CD4-positive, alpha-beta T cell (primary cell): ENCODE measurements around the gene TMC7. TPM values are rescaled to one million over a fixed set of nuclear protein-coding genes. Genes with fewer than 3 reads are reported as not detected.

Experiments
- ATAC-seq: fragments of 200-7000 bp; cut with Tn5 transposase; one replicate; pipeline ENCODE4 v1.10.0; 2022; ENCODE audit warnings: mild to moderate bottlenecking; ENCODE audit not compliant: poor library complexity
- CTCF ChIA-PET: fragments of 350-600 bp; sonication (Branson Sonifier 250); formaldehyde crosslinking; loops from one replicate; lab custom pipeline; 2021; ENCODE audit warnings: antibody characterized with exemption, inconsistent platforms; lab: Charles Lee
- POLR2A ChIA-PET: fragments of 350-600 bp; sonication (Branson Sonifier 250); formaldehyde crosslinking; loops from one replicate; lab custom pipeline; 2021; ENCODE audit warnings: antibody characterized with exemption, inconsistent platforms; lab: Charles Lee
- DNase-seq, 14 experiments: peaks; one replicate each; pipeline ENCODE4 v3.0.0-alpha.2; 2013 to 2020; ENCODE audit warnings: mixed read lengths in 2 of 14
- H3K27ac ChIP-seq, 2 donors: one replicate each; pipeline versions ENCODE4 v1.5.1 to v1.7.0; 2013; ENCODE audit warnings: low read length in 2 of 2, low read depth in 1 of 2, mild to moderate bottlenecking in 1 of 2
- H3K27me3 ChIP-seq, 2 experiments: 1 replicate in 1 of 2; 2 replicates in 1 of 2; pipeline versions ENCODE4 v1.6.1 to v1.7.0; 2013; ENCODE audit warnings: low read length in 2 of 2, control low read depth in 1 of 2, mild to moderate bottlenecking in 1 of 2, moderate library complexity in 1 of 2; ENCODE audit not compliant: insufficient read depth in 2 of 2, control insufficient read depth in 1 of 2
- H3K36me3 ChIP-seq: one replicate; pipeline ENCODE4 v1.6.1; 2013; ENCODE audit warnings: low read length, control low read depth; ENCODE audit not compliant: insufficient read depth
- H3K4me1 ChIP-seq: one replicate; pipeline ENCODE4 v1.6.1; 2013; ENCODE audit warnings: low read length, control low read depth; ENCODE audit not compliant: insufficient read depth
- H3K4me3 ChIP-seq: one replicate; pipeline ENCODE4 v1.5.1; 2013; ENCODE audit warnings: mild to moderate bottlenecking, low read length, moderate library complexity
- H3K9me3 ChIP-seq, 2 experiments: 1 replicate in 1 of 2; 2 replicates in 1 of 2; pipeline versions ENCODE4 v1.6.1 to v1.7.0; 2013; ENCODE audit warnings: low read length in 2 of 2, mild to moderate bottlenecking in 2 of 2, control low read depth in 1 of 2, moderate library complexity in 1 of 2; ENCODE audit not compliant: control insufficient read depth in 1 of 2, insufficient read depth in 1 of 2
- H3K27ac Mint-ChIP-seq: one replicate; pipeline ENCODE4 v1.8.0; 2020; ENCODE audit warnings: mixed read lengths
- H3K27me3 Mint-ChIP-seq: one replicate; pipeline ENCODE4 v1.8.0; 2021; ENCODE audit warnings: mixed read lengths
- H3K36me3 Mint-ChIP-seq: one replicate; pipeline ENCODE4 v1.8.0; 2021; ENCODE audit warnings: low read depth, mixed read lengths
- H3K4me1 Mint-ChIP-seq: one replicate; pipeline ENCODE4 v1.8.0; 2021; ENCODE audit warnings: low read depth, mixed read lengths
- H3K4me3 Mint-ChIP-seq: one replicate; pipeline ENCODE4 v1.8.0; 2020; ENCODE audit warnings: mild to moderate bottlenecking, mixed read lengths
- H3K9me3 Mint-ChIP-seq: one replicate; pipeline ENCODE4 v1.8.0; 2020; ENCODE audit warnings: mixed read lengths
- intact Hi-C, 2 experiments: fragments of 100-400 bp; cut with DNase I in 1 of 2; cut with micrococcal nuclease in 1 of 2; formaldehyde crosslinking; loops; one replicate each; pipeline versions ENCODE4 v1.15.1 to v1.9.0; 2023 to 2025; cut with DNase I, micrococcal nuclease
- total RNA-seq, 174 experiments: library from RNA in 2 of 174; stranded (reverse) in 2 of 174; gene quantifications; one replicate each; pipeline ENCODE4 v1.2.3 and lab custom pipeline; 2021 to 2026
- TF ChIP-seq, protein P1 (sequence below): fragments of 200-600 bp; IDR thresholded peaks from one replicate; pipeline ENCODE4 v1.8.0; 2022; ENCODE audit warnings: antibody characterized with exemption, mild to moderate bottlenecking

The TMC7 gene
- total RNA-seq, 2 experiments from 2014 or later, result not detected

DNA sequence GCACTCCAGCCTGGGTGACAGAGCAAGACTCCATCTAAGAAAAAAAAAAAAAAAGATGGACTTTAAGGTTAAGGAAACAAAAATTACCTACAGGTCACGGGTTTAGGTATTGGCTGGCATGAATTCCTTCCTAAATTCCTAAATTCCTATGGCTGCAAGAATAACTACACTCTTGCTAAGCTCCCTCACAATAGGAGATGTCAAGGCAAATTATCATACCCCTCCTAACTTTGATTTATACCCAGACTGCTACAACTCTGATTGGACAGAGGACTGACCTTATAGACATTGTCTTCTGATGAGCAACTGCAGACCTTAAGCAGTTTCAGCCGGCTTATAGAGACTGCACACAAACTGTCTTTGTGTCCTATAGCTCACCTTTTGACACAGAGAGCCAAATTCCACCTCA lies 25.1 kb upstream of the TMC7 start:
- Mint-ChIP-seq H3K27ac (no peak overlapping the region), H3K9me3 (no peaks in the 10 kb centered on the region), H3K36me3 (no peaks in the 10 kb centered on the region), H3K4me3 (no peak overlapping the region), H3K4me1 (no peaks in the 10 kb centered on the region), H3K27me3 (peaks cover 8% of the 10 kb centered on the region)
- DNase-seq, result no peak
- ChIA-PET CTCF (no interaction called here), POLR2A (interaction anchor here (0.6 to 0.7 kb wide), 2 partner anchors 157 to 803 kb away, joined by 3 to 5 read pairs; partner anchors contain the start of gene ARL6IP1)
- H3K4me3 ChIP-seq, result no peak overlapping the region
- no peak for ATAC-seq
- TF ChIP-seq, protein P1, sequence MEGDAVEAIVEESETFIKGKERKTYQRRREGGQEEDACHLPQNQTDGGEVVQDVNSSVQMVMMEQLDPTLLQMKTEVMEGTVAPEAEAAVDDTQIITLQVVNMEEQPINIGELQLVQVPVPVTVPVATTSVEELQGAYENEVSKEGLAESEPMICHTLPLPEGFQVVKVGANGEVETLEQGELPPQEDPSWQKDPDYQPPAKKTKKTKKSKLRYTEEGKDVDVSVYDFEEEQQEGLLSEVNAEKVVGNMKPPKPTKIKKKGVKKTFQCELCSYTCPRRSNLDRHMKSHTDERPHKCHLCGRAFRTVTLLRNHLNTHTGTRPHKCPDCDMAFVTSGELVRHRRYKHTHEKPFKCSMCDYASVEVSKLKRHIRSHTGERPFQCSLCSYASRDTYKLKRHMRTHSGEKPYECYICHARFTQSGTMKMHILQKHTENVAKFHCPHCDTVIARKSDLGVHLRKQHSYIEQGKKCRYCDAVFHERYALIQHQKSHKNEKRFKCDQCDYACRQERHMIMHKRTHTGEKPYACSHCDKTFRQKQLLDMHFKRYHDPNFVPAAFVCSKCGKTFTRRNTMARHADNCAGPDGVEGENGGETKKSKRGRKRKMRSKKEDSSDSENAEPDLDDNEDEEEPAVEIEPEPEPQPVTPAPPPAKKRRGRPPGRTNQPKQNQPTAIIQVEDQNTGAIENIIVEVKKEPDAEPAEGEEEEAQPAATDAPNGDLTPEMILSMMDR, result no peak
- H3K9me3 ChIP-seq, result no peaks in the 10 kb centered on the region
- intact Hi-C loops, result no loop called here
- peaks cover 8% of the 10 kb centered on the region for H3K4me1 ChIP-seq
- H3K36me3 ChIP-seq, result no peaks in the 10 kb centered on the region
- H3K27ac ChIP-seq, result no peak overlapping the region
- no peaks in the 10 kb centered on the region for H3K27me3 ChIP-seq

DNA sequence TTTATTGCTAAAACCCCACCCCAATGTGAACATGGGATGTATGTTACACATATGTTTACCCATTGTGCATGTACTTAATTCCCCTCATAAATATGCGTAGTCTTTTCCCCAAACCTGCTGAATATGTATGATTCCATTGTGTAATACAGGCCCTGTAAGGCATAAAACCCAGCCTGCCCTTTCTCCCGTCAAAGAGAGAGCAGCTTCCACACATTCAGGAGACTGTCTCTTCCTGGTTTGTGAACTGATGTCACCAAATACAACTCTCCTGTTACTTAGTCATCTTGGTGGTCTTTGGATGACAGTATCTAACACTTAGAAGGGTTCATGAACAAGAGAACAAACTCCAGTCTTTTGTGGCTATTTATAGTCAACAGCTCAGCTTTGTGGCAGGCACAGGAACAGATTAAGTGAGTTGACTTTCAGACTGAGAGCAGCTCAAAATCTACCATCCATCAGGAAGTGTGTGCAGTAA lies 24.7 kb upstream of the TMC7 start:
- no peak overlapping the region for H3K27ac ChIP-seq
- TF ChIP-seq, protein P1, result no peak
- H3K27ac Mint-ChIP-seq, result no peak overlapping the region
- no peak for ATAC-seq
- no peak overlapping the region for H3K4me3 ChIP-seq
- CTCF ChIA-PET, result no interaction called here
- no peaks in the 10 kb centered on the region for H3K27me3 ChIP-seq
- no peak for DNase-seq
- H3K4me1 ChIP-seq, result peaks cover 8% of the 10 kb centered on the region
- no peaks in the 10 kb centered on the region for H3K9me3 ChIP-seq
- H3K4me3 Mint-ChIP-seq, result no peak overlapping the region
- no peaks in the 10 kb centered on the region for H3K36me3 Mint-ChIP-seq
- intact Hi-C loops, result no loop called here
- no peaks in the 10 kb centered on the region for H3K9me3 Mint-ChIP-seq
- H3K36me3 ChIP-seq, result no peaks in the 10 kb centered on the region
- H3K27me3 Mint-ChIP-seq, result peaks cover 8% of the 10 kb centered on the region
- H3K4me1 Mint-ChIP-seq, result no peaks in the 10 kb centered on the region
- POLR2A ChIA-PET, result interaction anchor here (0.6 to 0.7 kb wide), 2 partner anchors 158 to 803 kb away, joined by 3 to 5 read pairs; partner anchors contain the start of gene ARL6IP1

DNA sequence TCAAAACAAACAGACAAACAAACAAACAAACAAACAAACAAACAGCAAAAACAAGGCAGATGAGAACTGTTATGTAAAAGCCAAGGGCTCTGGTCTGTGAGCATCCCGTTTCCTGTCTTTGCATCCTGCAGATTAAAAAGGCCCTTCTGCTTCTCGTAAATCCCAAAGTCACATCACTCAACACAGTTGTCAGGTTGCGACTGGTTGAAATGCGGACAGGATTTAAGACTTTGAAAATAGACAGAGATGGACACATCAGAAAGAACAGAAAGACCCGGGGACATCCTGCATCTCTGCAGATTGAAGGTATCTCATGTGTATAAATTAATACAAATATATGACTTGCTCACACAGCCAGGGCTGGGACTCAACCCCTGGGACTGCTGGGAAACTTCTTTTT lies 18.2 kb upstream of the TMC7 start:
- CTCF ChIA-PET, result no interaction called here
- no peak for DNase-seq

More for the DNA sequence above, 18.2 kb upstream of the TMC7 start:
- Histone ChIP-seq H3K4me3 (no peak overlapping the region), H3K9me3 (no peaks in the 10 kb centered on the region), H3K27me3 (no peaks in the 10 kb centered on the region), H3K27ac (no peak overlapping the region), H3K36me3 (no peaks in the 10 kb centered on the region), H3K4me1 (peaks cover 4% of the 10 kb centered on the region)
- intact Hi-C loops, result loop anchor here in 1 of 2 experiments (10.0 kb wide), 1 partner anchor 109 kb away; no protein-coding TSS in a partner anchor
- TF ChIP-seq, protein P1, result no peak
- Mint-ChIP-seq H3K27ac (no peak overlapping the region), H3K4me3 (no peak overlapping the region), H3K4me1 (no peaks in the 10 kb centered on the region), H3K9me3 (no peaks in the 10 kb centered on the region), H3K27me3 (no peaks in the 10 kb centered on the region), H3K36me3 (no peaks in the 10 kb centered on the region)
- no peak for ATAC-seq
- POLR2A ChIA-PET, result no interaction called here
